Effector memory CD8-positive, alpha-beta T cell (primary cell): ENCODE data around the gene RADX.
"Not testable (repeated sequence)": the region's sequence is repeated elsewhere in the genome, so short reads cannot be mapped to it uniquely, and the experiment has no call there.

ENCODE experiments used
- ATAC-seq: fragments of 150-1000 bp; cut with Tn5 transposase; replicated peaks from 2 replicates; pipeline ENCODE4 v1.10.0; 2021; ENCODE audit warnings: mild to moderate bottlenecking, moderate library complexity
- DNase-seq, 3 experiments: peaks; one replicate each; pipeline ENCODE4 v3.0.0; 2021
- H3K27ac Mint-ChIP-seq, 2 donors: one replicate each; pipeline ENCODE4 v1.8.0; 2022; ENCODE audit warnings: mild to moderate bottlenecking in 2 of 2, mixed read lengths in 2 of 2, moderate library complexity in 2 of 2
- H3K27me3 Mint-ChIP-seq, 2 donors: one replicate each; pipeline ENCODE4 v1.8.0; 2022; ENCODE audit warnings: mixed read lengths in 2 of 2
- H3K36me3 Mint-ChIP-seq: one replicate; pipeline ENCODE4 v1.8.0; 2022; ENCODE audit warnings: mild to moderate bottlenecking, moderate library complexity, mixed read lengths; ENCODE audit not compliant: insufficient read depth
- H3K4me1 Mint-ChIP-seq, 2 donors: one replicate each; pipeline ENCODE4 v1.8.0; 2022; ENCODE audit warnings: low read depth in 2 of 2, mixed read lengths in 2 of 2
- H3K4me3 Mint-ChIP-seq, 2 donors: one replicate each; pipeline ENCODE4 v1.8.0; 2022; ENCODE audit warnings: mild to moderate bottlenecking in 2 of 2, mixed read lengths in 2 of 2, moderate library complexity in 2 of 2
- H3K9me3 Mint-ChIP-seq, 2 donors: one replicate each; pipeline ENCODE4 v1.8.0; 2022; ENCODE audit warnings: mixed read lengths in 2 of 2

Gene RADX

DNA sequence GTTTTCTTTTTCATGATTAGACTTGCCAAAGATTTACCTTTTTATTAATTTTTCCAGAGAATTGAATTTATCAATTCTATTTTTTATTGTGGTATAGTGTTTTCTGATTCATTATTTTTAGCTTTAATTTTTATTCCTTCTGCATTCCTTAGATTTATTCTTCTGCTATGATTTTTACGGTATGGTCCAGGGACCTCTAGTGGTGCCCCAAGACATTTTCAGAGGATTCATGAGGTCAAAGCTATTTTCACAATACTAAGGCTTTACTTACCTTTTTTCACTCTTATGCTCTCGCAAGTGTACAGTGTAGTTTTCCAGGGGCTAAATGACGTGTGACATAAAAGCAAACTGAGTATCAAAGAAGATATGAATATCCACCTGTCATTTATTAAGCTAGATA lies 8.0 kb downstream of the RADX start:
- Mint-ChIP-seq H3K27me3 (no peaks in the 10 kb centered on the region), H3K9me3 (no peaks in the 10 kb centered on the region), H3K4me1 (peaks cover 0 to 6% of the 10 kb centered on the region in 2 donors), H3K4me3 (no peak overlapping the region), H3K36me3 (no peaks in the 10 kb centered on the region), H3K27ac (no peak overlapping the region)
- ATAC-seq = no peak
- DNase-seq = no peak

DNA sequence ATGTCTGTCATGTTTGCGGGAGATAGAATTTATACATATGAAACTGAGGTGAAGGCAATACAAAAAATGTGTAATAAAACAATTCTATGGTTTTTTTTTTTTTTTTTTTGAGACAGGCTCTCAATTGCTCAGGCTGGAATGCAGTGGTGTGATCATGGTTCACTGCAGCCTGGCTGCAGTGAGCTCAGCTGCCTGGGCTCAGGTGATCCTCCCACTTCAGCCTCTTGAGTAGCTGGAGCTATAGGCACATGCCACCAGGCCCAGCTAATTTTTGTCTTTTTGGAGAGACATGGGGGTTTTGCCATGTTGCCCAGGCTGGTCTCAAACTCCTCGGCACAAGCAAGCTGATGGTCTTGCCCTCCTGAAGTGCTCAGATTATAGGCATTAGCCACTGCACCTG lies 10.1 kb downstream of the RADX start:
- ATAC-seq (no peak), DNase-seq (no peak)
- H3K4me3 Mint-ChIP-seq = no peak overlapping the region
- no peaks in the 10 kb centered on the region for H3K27me3 Mint-ChIP-seq
- H3K36me3 Mint-ChIP-seq = no peaks in the 10 kb centered on the region
- H3K9me3 Mint-ChIP-seq = no peaks in the 10 kb centered on the region
- no peak overlapping the region for H3K27ac Mint-ChIP-seq
- no peaks in the 10 kb centered on the region for H3K4me1 Mint-ChIP-seq

DNA sequence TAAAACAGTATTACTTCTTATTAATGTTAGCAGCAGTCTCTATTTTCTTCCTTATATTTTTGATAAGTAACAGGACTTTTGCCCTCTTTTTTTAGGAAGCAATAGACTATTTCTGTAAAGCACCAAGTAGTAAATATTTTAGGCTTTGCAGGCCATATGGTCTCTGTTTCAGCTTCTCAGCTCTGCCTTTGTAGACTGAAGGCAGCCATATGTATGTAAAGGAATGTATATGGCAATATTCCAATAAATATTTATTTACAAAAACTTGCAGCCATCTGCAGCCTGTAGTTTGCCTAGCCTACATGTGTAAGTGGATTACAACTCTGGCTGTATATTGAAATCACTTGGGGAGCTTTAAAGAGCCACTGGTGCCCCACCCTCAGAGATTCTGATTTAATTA lies 15.0 kb downstream of the RADX start:
- H3K9me3 Mint-ChIP-seq = no peaks in the 10 kb centered on the region
- no peaks in the 10 kb centered on the region for H3K36me3 Mint-ChIP-seq
- H3K27me3 Mint-ChIP-seq = no peaks in the 10 kb centered on the region
- no peaks in the 10 kb centered on the region for H3K4me1 Mint-ChIP-seq
- no peak overlapping the region for H3K4me3 Mint-ChIP-seq
- no peak overlapping the region for H3K27ac Mint-ChIP-seq
- no peak for DNase-seq
- no peak for ATAC-seq

DNA sequence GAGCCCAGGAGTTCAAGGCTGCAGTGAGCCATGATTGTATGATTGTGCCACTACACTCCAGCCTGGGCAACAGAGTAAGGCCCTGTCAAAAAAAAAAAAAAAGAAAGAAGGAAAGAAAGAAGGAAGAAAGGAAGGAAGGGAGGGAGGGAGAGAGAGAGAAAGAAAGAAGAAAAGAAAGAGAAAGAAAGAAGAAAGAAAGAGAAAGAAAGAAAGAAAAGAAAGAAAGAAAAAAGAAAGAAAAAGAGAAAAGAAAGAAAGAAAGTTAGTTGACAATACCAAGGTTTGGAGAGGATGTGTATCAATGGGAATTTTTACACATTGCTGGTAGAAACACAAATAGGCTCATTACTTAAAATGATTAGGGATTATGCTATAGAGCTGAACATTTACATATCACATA lies 19.8 kb downstream of the RADX start:
- no peak overlapping the region for H3K4me3 Mint-ChIP-seq
- H3K9me3 Mint-ChIP-seq = no peaks in the 10 kb centered on the region
- no peak for DNase-seq
- no peaks in the 10 kb centered on the region for H3K27me3 Mint-ChIP-seq
- ATAC-seq = no peak
- no peaks in the 10 kb centered on the region for H3K4me1 Mint-ChIP-seq
- H3K36me3 Mint-ChIP-seq = no peaks in the 10 kb centered on the region
- H3K27ac Mint-ChIP-seq = peak overlapping the region in 1 of 2 donors; percentile 71

- H3K4me1 Mint-ChIP-seq = peaks cover 4 to 6% of the 10 kb centered on the region in 2 donors
- DNase-seq = no peak
- ATAC-seq = peak; percentile 41
- peak overlapping the region; percentile 2 to 24 for H3K4me3 Mint-ChIP-seq
- H3K27me3 Mint-ChIP-seq = no peaks in the 10 kb centered on the region
- H3K27ac Mint-ChIP-seq = peak overlapping the region in 1 of 2 donors; percentile 19
- H3K36me3 Mint-ChIP-seq = no peaks in the 10 kb centered on the region
- H3K9me3 Mint-ChIP-seq = no peaks in the 10 kb centered on the region
Observed at GRCh38 chrX:106649523-106650428, 38.0 kb downstream of the RADX start.

- H3K4me3 Mint-ChIP-seq, ATAC-seq, H3K27me3 Mint-ChIP-seq, H3K27ac Mint-ChIP-seq, H3K9me3 Mint-ChIP-seq, DNase-seq, H3K36me3 Mint-ChIP-seq, H3K4me1 Mint-ChIP-seq: not testable (repeated sequence)
Observed at GRCh38 chrX:106653625-106654024, 41.8 kb downstream of the RADX start.

DNA sequence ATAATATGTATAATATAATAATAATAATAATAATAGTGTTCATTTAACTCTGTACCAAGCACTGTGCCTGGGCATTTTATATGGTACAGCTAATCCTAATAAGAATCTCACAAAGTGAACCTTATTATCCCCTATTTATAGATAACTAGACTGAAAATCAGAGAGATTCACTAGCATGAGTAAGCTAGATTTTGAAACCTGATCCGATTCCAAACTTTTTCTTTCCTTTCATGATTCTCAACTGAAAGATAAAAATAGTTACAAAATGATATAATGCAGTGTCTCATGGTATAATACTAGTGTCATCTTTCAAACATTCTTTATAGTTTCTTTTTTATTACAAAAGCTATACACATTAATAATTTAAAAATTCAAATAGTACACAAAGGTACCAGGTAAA lies 58.9 kb downstream of the RADX start:
- ATAC-seq (no peak), DNase-seq (no peak)
- no peak overlapping the region for H3K27ac Mint-ChIP-seq
- no peaks in the 10 kb centered on the region for H3K9me3 Mint-ChIP-seq
- H3K4me3 Mint-ChIP-seq = no peak overlapping the region
- H3K36me3 Mint-ChIP-seq = peaks cover 4% of the 10 kb centered on the region
- H3K27me3 Mint-ChIP-seq = no peaks in the 10 kb centered on the region
- no peaks in the 10 kb centered on the region for H3K4me1 Mint-ChIP-seq

- Mint-ChIP-seq H3K9me3 (no peaks in the 10 kb centered on the region), H3K27me3 (no peaks in the 10 kb centered on the region), H3K4me3 (no peak overlapping the region)
Observed at GRCh38 chrX:106672527-106672926, 60.7 kb downstream of the RADX start.

GRCh38 chrX:106680716-106681115 lies 68.9 kb downstream of the RADX start:
- Mint-ChIP-seq H3K4me1 (no peaks in the 10 kb centered on the region), H3K4me3 (no peak overlapping the region), H3K27me3 (no peaks in the 10 kb centered on the region), H3K9me3 (no peaks in the 10 kb centered on the region), H3K36me3 (no peaks in the 10 kb centered on the region), H3K27ac (no peak overlapping the region)
- ATAC-seq (no peak), DNase-seq (no peak)

More at GRCh38 chrX:106672527-106672926, 60.7 kb downstream of the RADX start:
- ATAC-seq = no peak
- H3K36me3 Mint-ChIP-seq = peaks cover 4% of the 10 kb centered on the region
- H3K4me1 Mint-ChIP-seq = no peaks in the 10 kb centered on the region
- H3K27ac Mint-ChIP-seq = no peak overlapping the region
- no peak for DNase-seq

- no peak overlapping the region for H3K27ac Mint-ChIP-seq
- no peaks in the 10 kb centered on the region for H3K4me1 Mint-ChIP-seq
- no peaks in the 10 kb centered on the region for H3K27me3 Mint-ChIP-seq
- no peak overlapping the region for H3K4me3 Mint-ChIP-seq
- no peak for ATAC-seq
- no peaks in the 10 kb centered on the region for H3K9me3 Mint-ChIP-seq
- no peaks in the 10 kb centered on the region for H3K36me3 Mint-ChIP-seq
- no peak for DNase-seq
Observed at GRCh38 chrX:106684207-106684606, 72.4 kb downstream of the RADX start.

DNA sequence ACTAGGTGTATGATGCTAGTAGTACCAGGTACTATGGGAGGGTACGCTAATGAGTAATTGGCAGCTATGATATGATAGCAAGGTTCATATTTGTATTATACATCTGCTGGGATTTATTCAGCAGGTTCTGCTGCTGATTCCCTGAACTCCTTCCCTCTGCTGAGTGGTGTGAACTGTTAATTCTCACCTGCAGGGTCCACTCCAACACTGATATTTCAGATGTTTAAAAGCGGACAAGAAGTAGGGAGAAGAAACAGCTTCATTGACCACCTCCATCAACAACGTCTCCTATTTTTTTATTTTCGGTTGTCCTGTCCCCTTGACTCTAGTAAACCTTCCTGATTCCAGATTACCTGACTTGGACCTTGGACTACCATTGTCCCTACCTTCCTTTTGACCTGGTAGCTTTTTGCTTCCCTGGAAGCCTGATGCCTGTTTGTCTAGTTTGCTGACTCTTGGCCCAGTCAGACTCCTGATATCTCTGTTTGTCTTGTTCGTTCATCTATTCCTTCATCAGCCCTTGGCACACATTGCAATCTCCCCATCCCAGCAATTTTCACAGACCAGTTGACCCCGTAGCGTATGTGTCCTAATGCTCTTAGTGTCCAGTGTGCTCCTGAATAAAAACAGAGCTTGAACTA lies 80.8 kb downstream of the RADX start:
- Mint-ChIP-seq H3K4me1 (no peaks in the 10 kb centered on the region), H3K27ac (no peak overlapping the region), H3K36me3 (no peaks in the 10 kb centered on the region), H3K9me3 (no peaks in the 10 kb centered on the region), H3K4me3 (no peak overlapping the region), H3K27me3 (peaks cover 9 to 13% of the 10 kb centered on the region in 2 donors)
- no peak for DNase-seq
- ATAC-seq = no peak

DNA sequence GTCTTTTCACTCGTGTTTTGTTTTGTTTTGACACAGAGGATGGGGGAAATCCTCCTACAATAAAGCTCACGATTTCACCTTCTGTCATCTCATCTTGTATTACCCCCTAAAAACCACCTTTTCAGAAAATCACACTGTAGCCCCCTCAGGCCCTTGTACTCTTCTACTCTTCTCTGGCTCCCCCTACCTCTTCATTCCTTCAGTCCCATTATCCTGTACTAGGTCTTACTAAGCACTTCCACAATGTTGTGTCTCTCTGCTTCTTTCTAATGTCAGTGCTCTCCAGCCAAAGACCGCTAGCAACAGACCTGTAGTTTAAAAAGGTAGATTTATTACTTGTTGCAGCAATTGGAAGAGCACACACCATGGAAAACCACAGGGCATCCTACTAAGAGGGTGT lies 84.7 kb downstream of the RADX start:
- H3K4me1 Mint-ChIP-seq = no peaks in the 10 kb centered on the region
- no peak overlapping the region for H3K4me3 Mint-ChIP-seq
- no peaks in the 10 kb centered on the region for H3K36me3 Mint-ChIP-seq
- H3K27ac Mint-ChIP-seq = no peak overlapping the region
- DNase-seq (no peak), ATAC-seq (no peak)
- peaks cover 9 to 19% of the 10 kb centered on the region in 2 donors for H3K27me3 Mint-ChIP-seq
- no peaks in the 10 kb centered on the region for H3K9me3 Mint-ChIP-seq

DNA sequence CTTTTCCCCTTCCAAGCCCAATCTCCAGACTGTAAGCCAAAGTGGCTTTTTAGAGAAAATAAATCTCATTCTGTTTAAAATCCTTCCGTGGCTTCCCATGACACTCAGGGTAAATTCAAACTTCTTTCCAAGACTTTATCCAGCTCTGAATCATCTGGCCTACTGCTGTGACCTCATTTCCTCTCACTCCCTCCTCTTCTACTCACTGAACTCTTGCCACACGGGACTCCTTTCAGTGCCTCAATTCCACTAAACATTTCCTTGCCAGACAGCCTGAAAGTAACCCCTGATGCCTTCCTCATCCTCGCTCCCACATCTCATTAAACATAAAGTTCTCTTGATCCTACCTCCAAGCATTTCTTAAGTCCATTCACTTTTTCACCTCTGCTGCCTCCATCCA lies 86.9 kb downstream of the RADX start:
- H3K27me3 Mint-ChIP-seq = peaks cover 0 to 13% of the 10 kb centered on the region in 2 donors
- H3K4me3 Mint-ChIP-seq = no peak overlapping the region
- no peaks in the 10 kb centered on the region for H3K9me3 Mint-ChIP-seq
- H3K4me1 Mint-ChIP-seq = no peaks in the 10 kb centered on the region
- no peaks in the 10 kb centered on the region for H3K36me3 Mint-ChIP-seq
- ATAC-seq (no peak), DNase-seq (no peak)
- no peak overlapping the region for H3K27ac Mint-ChIP-seq

- ATAC-seq (no peak), DNase-seq (no peak)
- no peak overlapping the region for H3K4me3 Mint-ChIP-seq
- H3K9me3 Mint-ChIP-seq = no peaks in the 10 kb centered on the region
- H3K4me1 Mint-ChIP-seq = no peaks in the 10 kb centered on the region
- H3K36me3 Mint-ChIP-seq = no peaks in the 10 kb centered on the region
- H3K27me3 Mint-ChIP-seq = peaks cover 0 to 7% of the 10 kb centered on the region in 2 donors
- H3K27ac Mint-ChIP-seq = no peak overlapping the region
Observed at GRCh38 chrX:106702636-106703035, 90.9 kb downstream of the RADX start.
